GM18508 (cell line): ENCODE data around the gene IFT27.

Experiments
- ATAC-seq: cut with Tn5 transposase; IDR thresholded peaks from one replicate; pipeline ENCODE4 v1.9.1; 2021; ENCODE audit warnings: moderate number of reproducible peaks; ENCODE audit not compliant: insufficient read depth, unreplicated experiment

Gene IFT27

GRCh38 chr22:36729321-36729720, 46.6 kb downstream of the IFT27 start:
- no peak for ATAC-seq

DNA sequence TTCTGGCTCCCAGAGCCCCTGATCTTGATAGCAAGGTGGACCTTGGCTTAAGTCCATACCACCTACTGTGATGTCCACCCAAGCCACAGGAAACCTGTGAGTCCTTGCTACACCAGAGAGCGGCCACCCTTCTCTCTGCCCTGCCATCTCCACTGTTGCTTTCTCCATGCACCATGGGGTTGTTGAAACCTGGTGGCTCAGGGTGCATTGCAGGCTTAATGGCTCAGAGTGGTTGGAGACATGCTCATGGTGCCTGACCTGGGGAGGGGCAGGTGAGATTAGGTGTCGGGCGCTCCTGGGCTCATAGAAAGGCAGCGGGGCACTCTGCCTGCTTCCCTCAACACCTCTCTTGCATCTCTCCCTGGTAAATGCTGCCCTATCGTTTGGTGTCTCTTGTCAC, 47.4 kb downstream of the IFT27 start:
- ATAC-seq = no peak

DNA sequence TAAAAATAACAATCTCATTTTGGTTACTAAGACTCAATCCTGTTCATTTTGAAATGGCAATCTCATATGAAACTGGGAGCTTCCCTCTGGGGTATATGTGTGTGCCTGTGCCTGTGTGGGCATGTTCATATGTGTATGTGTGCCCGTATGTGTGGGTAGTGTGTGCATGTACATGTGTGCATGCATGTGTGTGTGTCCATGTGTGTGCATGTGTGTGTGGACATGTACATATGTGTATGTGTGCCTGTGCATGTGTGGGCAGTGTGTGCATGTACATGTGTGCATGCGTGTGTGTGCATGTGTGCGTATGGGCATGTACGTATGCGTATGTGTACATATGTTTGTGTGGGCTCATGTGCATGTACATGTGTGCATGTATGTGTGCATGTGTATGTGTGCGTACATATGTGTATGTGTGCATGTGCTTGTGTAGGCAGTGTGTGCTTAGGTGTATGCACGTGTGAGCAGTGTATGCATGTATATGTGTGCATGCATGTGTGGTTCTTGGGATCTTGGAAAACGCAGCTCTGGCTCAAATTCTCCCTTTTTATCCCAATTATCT, 47.9 kb downstream of the IFT27 start:
- ATAC-seq = no peak

DNA sequence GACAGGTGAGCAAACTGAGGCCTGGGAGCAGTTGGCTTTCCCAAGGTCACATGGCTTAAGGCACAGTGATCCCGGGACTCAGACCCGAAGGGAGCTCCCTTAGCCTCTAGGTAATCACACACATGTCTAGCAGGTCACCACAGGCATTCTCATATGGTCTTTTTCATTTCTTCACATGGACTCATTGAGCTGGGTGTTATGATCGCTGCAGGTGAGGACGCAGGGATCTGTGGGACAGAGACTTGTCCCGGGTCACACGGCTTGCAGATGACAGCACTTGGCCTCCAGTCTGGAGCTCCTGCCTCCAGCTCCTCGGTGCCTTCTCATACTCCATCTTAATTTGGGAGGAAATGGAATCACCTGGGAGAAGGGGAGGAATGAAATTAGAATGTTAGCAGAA, 48.8 kb downstream of the IFT27 start:
- ATAC-seq = no peak

DNA sequence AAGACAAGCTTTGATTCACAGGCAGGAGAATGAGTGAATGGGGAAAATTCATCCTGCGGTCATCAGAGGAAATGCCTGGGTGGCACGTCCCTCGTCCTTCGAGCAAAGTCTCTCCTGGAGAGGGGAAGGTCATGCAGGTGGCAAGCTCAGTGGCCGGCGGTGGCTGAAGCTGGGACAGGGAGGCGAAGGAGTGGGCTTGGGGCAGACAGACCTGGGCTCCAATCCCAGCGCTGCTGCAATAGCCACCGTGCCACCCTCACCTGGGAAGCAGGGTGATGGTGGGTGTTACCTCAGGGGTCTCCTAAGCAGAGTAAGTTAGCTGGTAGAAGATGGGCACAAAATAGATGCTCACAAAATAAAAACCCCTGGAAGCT, 49.9 kb downstream of the IFT27 start:
- no peak for ATAC-seq

DNA sequence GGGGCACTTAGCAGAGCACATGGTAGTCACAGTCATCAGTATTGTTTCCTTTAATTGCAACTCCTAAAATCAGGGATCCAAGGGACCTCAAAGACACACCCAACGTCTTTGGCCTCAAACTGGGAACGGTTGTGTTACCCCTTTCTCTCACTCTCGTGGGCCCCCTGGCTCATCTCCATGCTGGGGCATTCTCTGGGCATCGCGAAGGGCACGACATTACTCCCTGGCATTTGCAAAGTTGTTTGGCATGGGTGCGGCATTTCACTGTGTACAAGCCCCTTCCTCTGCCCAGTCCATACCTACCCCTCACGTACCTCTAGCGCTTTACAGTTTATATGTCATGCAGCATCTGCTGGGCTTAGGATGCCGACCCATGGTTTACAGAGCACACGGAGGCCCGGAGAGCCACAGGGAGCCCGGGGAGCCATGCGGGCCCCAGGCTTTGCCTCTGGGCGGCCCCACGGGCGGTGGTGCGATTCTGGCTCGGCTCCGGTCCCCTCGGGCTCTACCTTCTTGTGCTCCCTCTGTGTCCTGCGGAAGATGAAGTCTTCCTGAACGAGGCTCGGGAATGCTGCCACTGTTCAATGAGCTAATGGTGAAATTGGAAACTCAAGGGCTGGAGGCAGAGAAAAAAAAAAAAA, 50.4 kb downstream of the IFT27 start:
- ATAC-seq = no peak

DNA sequence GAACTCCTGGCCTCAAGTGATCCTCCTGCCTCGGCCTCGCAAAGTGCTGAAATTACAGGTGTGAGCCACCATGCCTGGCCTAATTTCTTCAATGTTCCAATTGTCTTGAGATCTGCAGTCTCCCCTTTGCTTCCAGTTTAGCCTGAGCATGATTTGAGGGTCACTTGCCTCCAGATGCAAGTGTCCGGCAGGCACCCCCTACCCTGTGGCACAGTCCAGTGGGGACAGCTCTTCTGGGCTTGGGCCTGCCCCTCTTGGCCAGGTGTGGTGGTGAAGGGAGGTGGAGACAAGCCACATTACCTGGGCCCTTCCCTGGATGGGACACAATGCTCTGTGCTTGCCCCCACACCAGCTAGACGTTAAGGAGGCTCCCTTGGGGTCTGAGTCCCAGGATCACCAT, 51.1 kb downstream of the IFT27 start:
- ATAC-seq = no peak

GRCh38 chr22:36722055-36722454, 53.9 kb downstream of the IFT27 start:
- no peak for ATAC-seq

DNA sequence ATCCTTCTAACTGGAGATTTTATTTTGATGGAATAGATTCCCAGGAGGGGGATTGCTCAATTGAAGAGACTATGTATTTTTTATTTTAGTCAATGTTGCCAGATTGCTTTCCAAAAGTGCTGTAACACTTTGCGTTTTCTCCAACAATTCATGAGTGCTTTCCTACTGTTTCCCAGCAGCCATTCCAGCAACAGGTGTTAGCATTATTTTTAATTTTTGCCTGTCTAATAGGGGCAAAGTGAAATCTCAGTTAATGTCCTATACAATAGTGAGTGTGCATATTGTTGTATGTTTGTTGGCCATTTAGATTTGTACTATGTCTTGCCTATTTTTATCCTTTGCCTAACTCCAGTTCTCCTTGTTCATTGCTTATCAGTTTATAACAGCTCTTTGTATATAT, 60.3 kb downstream of the IFT27 start:
- ATAC-seq = no peak

DNA sequence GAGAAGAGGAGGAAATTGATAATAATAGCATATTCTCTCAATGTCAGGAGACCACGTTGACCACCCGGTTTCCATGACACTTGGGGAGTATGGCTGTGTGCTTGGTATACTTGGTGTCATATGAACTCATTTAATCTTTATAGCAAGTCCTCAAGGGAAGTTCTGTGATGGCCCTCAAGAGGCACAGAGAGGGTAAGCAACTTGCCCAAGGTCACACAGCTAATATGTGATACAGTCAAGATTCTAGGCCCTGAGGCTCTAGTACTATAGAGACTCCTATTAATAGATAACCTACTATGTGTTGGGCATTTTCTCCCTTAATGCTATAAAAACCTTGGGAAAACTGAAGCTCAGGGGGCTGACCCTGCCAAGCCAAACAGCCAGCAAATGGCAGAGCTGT, 61.8 kb downstream of the IFT27 start:
- ATAC-seq = no peak

- no peak for ATAC-seq
These were observed 62.5 kb downstream of the IFT27 start for GRCh38 chr22:36713436-36713835.
